ENCODE results near the gene NCOA3.

NCOA3 gene

GRCh38 chr20:47610945-47611250, 109.2 kb downstream of the NCOA3 start:
- Mint-ChIP-seq H3K27ac (peak overlapping the region; percentile 96), H3K4me3 (peak overlapping the region; percentile 77), H3K27me3 (ENCODE audit: low read depth) (no peaks in the 10 kb centered on the region), H3K9me3 (no peaks in the 10 kb centered on the region), H3K36me3 (ENCODE audit: low read depth) (peaks cover 27% of the 10 kb centered on the region), H3K4me1 (ENCODE audit: low read depth) (peaks cover 57% of the 10 kb centered on the region)

GRCh38 chr20:47611785-47612184, 110.1 kb downstream of the NCOA3 start:
- Mint-ChIP-seq H3K27me3 (ENCODE audit: low read depth) (no peaks in the 10 kb centered on the region), H3K27ac (peak overlapping the region; percentile 68), H3K4me3 (no peak overlapping the region), H3K4me1 (ENCODE audit: low read depth) (peaks cover 51% of the 10 kb centered on the region), H3K36me3 (ENCODE audit: low read depth) (peaks cover 29% of the 10 kb centered on the region), H3K9me3 (no peaks in the 10 kb centered on the region)

- Mint-ChIP-seq H3K9me3 (no peaks in the 10 kb centered on the region), H3K4me3 (no peak overlapping the region), H3K27me3 (ENCODE audit: low read depth) (no peaks in the 10 kb centered on the region), H3K27ac (peak overlapping the region; percentile 68), H3K4me1 (ENCODE audit: low read depth) (peaks cover 53% of the 10 kb centered on the region), H3K36me3 (ENCODE audit: low read depth) (peaks cover 30% of the 10 kb centered on the region)
These were observed 111.0 kb downstream of the NCOA3 start for GRCh38 chr20:47612670-47613069.

GRCh38 chr20:47614703-47615309, 113.1 kb downstream of the NCOA3 start:
- Mint-ChIP-seq H3K36me3 (ENCODE audit: low read depth) (peaks cover 24% of the 10 kb centered on the region), H3K4me3 (no peak overlapping the region), H3K9me3 (no peaks in the 10 kb centered on the region), H3K27ac (no peak overlapping the region), H3K4me1 (ENCODE audit: low read depth) (peaks cover 45% of the 10 kb centered on the region), H3K27me3 (ENCODE audit: low read depth) (no peaks in the 10 kb centered on the region)

GRCh38 chr20:47618479-47618878, 116.8 kb downstream of the NCOA3 start:
- H3K27ac Mint-ChIP-seq: no peak overlapping the region
- no peaks in the 10 kb centered on the region for H3K9me3 Mint-ChIP-seq
- peaks cover 33% of the 10 kb centered on the region for H3K4me1 Mint-ChIP-seq (ENCODE audit: low read depth)
- H3K4me3 Mint-ChIP-seq: no peak overlapping the region
- no peaks in the 10 kb centered on the region for H3K27me3 Mint-ChIP-seq (ENCODE audit: low read depth)
- peaks cover 21% of the 10 kb centered on the region for H3K36me3 Mint-ChIP-seq (ENCODE audit: low read depth)

GRCh38 chr20:47620808-47621805, 119.4 kb downstream of the NCOA3 start:
- H3K4me3 Mint-ChIP-seq: no peak overlapping the region
- no peak overlapping the region for H3K27ac Mint-ChIP-seq
- no peaks in the 10 kb centered on the region for H3K9me3 Mint-ChIP-seq
- H3K36me3 Mint-ChIP-seq (ENCODE audit: low read depth): peaks cover 24% of the 10 kb centered on the region
- H3K4me1 Mint-ChIP-seq (ENCODE audit: low read depth): peaks cover 38% of the 10 kb centered on the region
- H3K27me3 Mint-ChIP-seq (ENCODE audit: low read depth): no peaks in the 10 kb centered on the region

- peaks cover 37% of the 10 kb centered on the region for H3K4me1 Mint-ChIP-seq (ENCODE audit: low read depth)
- H3K27me3 Mint-ChIP-seq (ENCODE audit: low read depth): no peaks in the 10 kb centered on the region
- no peak overlapping the region for H3K4me3 Mint-ChIP-seq
- H3K27ac Mint-ChIP-seq: no peak overlapping the region
- peaks cover 29% of the 10 kb centered on the region for H3K36me3 Mint-ChIP-seq (ENCODE audit: low read depth)
- no peaks in the 10 kb centered on the region for H3K9me3 Mint-ChIP-seq
These were observed 120.5 kb downstream of the NCOA3 start for GRCh38 chr20:47622118-47622665.

GRCh38 chr20:47623206-47623605, 121.5 kb downstream of the NCOA3 start:
- Mint-ChIP-seq H3K27me3 (ENCODE audit: low read depth) (no peaks in the 10 kb centered on the region), H3K27ac (no peak overlapping the region), H3K4me1 (ENCODE audit: low read depth) (peaks cover 34% of the 10 kb centered on the region), H3K9me3 (no peaks in the 10 kb centered on the region), H3K36me3 (ENCODE audit: low read depth) (peaks cover 35% of the 10 kb centered on the region), H3K4me3 (no peak overlapping the region)

GRCh38 chr20:47627540-47627939, 125.9 kb downstream of the NCOA3 start:
- Mint-ChIP-seq H3K4me3 (no peak overlapping the region), H3K36me3 (ENCODE audit: low read depth) (peaks cover 39% of the 10 kb centered on the region), H3K27me3 (ENCODE audit: low read depth) (no peaks in the 10 kb centered on the region), H3K9me3 (no peaks in the 10 kb centered on the region), H3K4me1 (ENCODE audit: low read depth) (peaks cover 21% of the 10 kb centered on the region), H3K27ac (no peak overlapping the region)

- Mint-ChIP-seq H3K36me3 (ENCODE audit: low read depth) (peaks cover 41% of the 10 kb centered on the region), H3K9me3 (no peaks in the 10 kb centered on the region), H3K27me3 (ENCODE audit: low read depth) (no peaks in the 10 kb centered on the region), H3K4me3 (no peak overlapping the region), H3K27ac (no peak overlapping the region), H3K4me1 (ENCODE audit: low read depth) (peaks cover 18% of the 10 kb centered on the region)
These were observed 128.2 kb downstream of the NCOA3 start for GRCh38 chr20:47629907-47630306.

GRCh38 chr20:47631078-47631477, 129.4 kb downstream of the NCOA3 start:
- no peak overlapping the region for H3K27ac Mint-ChIP-seq
- H3K4me3 Mint-ChIP-seq: no peak overlapping the region
- peaks cover 15% of the 10 kb centered on the region for H3K4me1 Mint-ChIP-seq (ENCODE audit: low read depth)
- no peaks in the 10 kb centered on the region for H3K27me3 Mint-ChIP-seq (ENCODE audit: low read depth)
- H3K36me3 Mint-ChIP-seq (ENCODE audit: low read depth): peaks cover 43% of the 10 kb centered on the region
- no peaks in the 10 kb centered on the region for H3K9me3 Mint-ChIP-seq

GRCh38 chr20:47635256-47635655, 133.6 kb downstream of the NCOA3 start:
- H3K4me3 Mint-ChIP-seq: no peak overlapping the region
- H3K36me3 Mint-ChIP-seq (ENCODE audit: low read depth): peaks cover 57% of the 10 kb centered on the region
- H3K9me3 Mint-ChIP-seq: no peaks in the 10 kb centered on the region
- peaks cover 7% of the 10 kb centered on the region for H3K4me1 Mint-ChIP-seq (ENCODE audit: low read depth)
- no peak overlapping the region for H3K27ac Mint-ChIP-seq
- no peaks in the 10 kb centered on the region for H3K27me3 Mint-ChIP-seq (ENCODE audit: low read depth)

- H3K4me3 Mint-ChIP-seq: no peak overlapping the region
- H3K27ac Mint-ChIP-seq: no peak overlapping the region
- H3K27me3 Mint-ChIP-seq (ENCODE audit: low read depth): no peaks in the 10 kb centered on the region
- H3K36me3 Mint-ChIP-seq (ENCODE audit: low read depth): peaks cover 57% of the 10 kb centered on the region
- H3K4me1 Mint-ChIP-seq (ENCODE audit: low read depth): peaks cover 2% of the 10 kb centered on the region
- H3K9me3 Mint-ChIP-seq: no peaks in the 10 kb centered on the region
These were observed 137.2 kb downstream of the NCOA3 start for GRCh38 chr20:47638851-47639250.

- no peak overlapping the region for H3K27ac Mint-ChIP-seq
- H3K4me1 Mint-ChIP-seq (ENCODE audit: low read depth): peaks cover 4% of the 10 kb centered on the region
- H3K36me3 Mint-ChIP-seq (ENCODE audit: low read depth): peaks cover 59% of the 10 kb centered on the region
- no peaks in the 10 kb centered on the region for H3K9me3 Mint-ChIP-seq
- H3K27me3 Mint-ChIP-seq (ENCODE audit: low read depth): no peaks in the 10 kb centered on the region
- no peak overlapping the region for H3K4me3 Mint-ChIP-seq
These were observed 140.4 kb downstream of the NCOA3 start for GRCh38 chr20:47642118-47642517.

GRCh38 chr20:47642624-47643023, 140.9 kb downstream of the NCOA3 start:
- Mint-ChIP-seq H3K27ac (no peak overlapping the region), H3K9me3 (no peaks in the 10 kb centered on the region), H3K4me1 (ENCODE audit: low read depth) (peaks cover 4% of the 10 kb centered on the region), H3K36me3 (ENCODE audit: low read depth) (peaks cover 58% of the 10 kb centered on the region), H3K4me3 (no peak overlapping the region), H3K27me3 (ENCODE audit: low read depth) (no peaks in the 10 kb centered on the region)

Data from T-helper 1 cell treated with Interleukin-12 subunit alpha and Interleukin-12 subunit beta and Interleukin-4 antibody, amounts not matched to agents 30 μg/mL and 1 μg/mL, for 36 hours (primary cell).